Glutamatergic neuron (in vitro differentiated cells): Measurements from ENCODE around the gene GHRH. TPM values are rescaled to one million over a fixed set of nuclear protein-coding genes. Genes with fewer than 3 reads are reported as not detected.

ENCODE experiments used
- DNase-seq: peaks from one replicate; pipeline ENCODE4 v3.0.0; 2022
- H3K27ac Mint-ChIP-seq: one replicate; pipeline ENCODE4 v1.8.0; 2020; ENCODE audit warnings: mild to moderate bottlenecking, mixed read lengths, inconsistent platforms; ENCODE audit not compliant: unreplicated experiment
- H3K27me3 Mint-ChIP-seq: one replicate; pipeline ENCODE4 v1.8.0; 2020; ENCODE audit warnings: mild to moderate bottlenecking, moderate library complexity, mixed read lengths, inconsistent platforms; ENCODE audit not compliant: unreplicated experiment
- H3K36me3 Mint-ChIP-seq: one replicate; pipeline ENCODE4 v1.8.0; 2020; ENCODE audit warnings: mild to moderate bottlenecking, mixed read lengths, inconsistent platforms; ENCODE audit not compliant: unreplicated experiment
- H3K4me1 Mint-ChIP-seq: one replicate; pipeline ENCODE4 v1.8.0; 2020; ENCODE audit warnings: mild to moderate bottlenecking, low read depth, mixed read lengths, inconsistent platforms; ENCODE audit not compliant: unreplicated experiment
- H3K4me3 Mint-ChIP-seq: one replicate; pipeline ENCODE4 v1.8.0; 2020; ENCODE audit warnings: mild to moderate bottlenecking, mixed read lengths, inconsistent platforms; ENCODE audit not compliant: unreplicated experiment
- H3K9me3 Mint-ChIP-seq: one replicate; pipeline ENCODE4 v1.8.0; 2020; ENCODE audit warnings: mild to moderate bottlenecking, moderate library complexity, mixed read lengths, inconsistent platforms; ENCODE audit not compliant: unreplicated experiment
- CTCF ChIP-seq: fragments of 200-600 bp; sonication (generic); IDR thresholded peaks from one replicate; pipeline ENCODE4 v1.5.0; 2021; ENCODE audit not compliant: partially characterized antibody, unreplicated experiment
- total RNA-seq: library from RNA; stranded (reverse); fragmentation: NEBNext Ultra II Directional; extraction: Animal tissue kit (Norgen Biotek cat#: 25700); gene quantifications from one replicate; pipeline ENCODE4 v1.2.1, GENCODE V29; 2021; ENCODE audit not compliant: unreplicated experiment

Gene GHRH
- total RNA-seq, 1 donor from 2014 or later, result not detected

- H3K4me3 Mint-ChIP-seq, result no peak overlapping the region
- H3K4me1 Mint-ChIP-seq, result peaks cover 2% of the 10 kb centered on the region
- no peak overlapping the region for H3K27ac Mint-ChIP-seq
- no peak for DNase-seq
- peaks cover 2% of the 10 kb centered on the region for H3K27me3 Mint-ChIP-seq
- no peak for TF ChIP-seq CTCF
- no peaks in the 10 kb centered on the region for H3K36me3 Mint-ChIP-seq
- H3K9me3 Mint-ChIP-seq, result peaks cover 2% of the 10 kb centered on the region
Observed at GRCh38 chr20:37205130-37205529, 56.5 kb downstream of the GHRH start.

GRCh38 chr20:37204056-37204455 is 57.6 kb downstream of the GHRH start:
- TF ChIP-seq CTCF, result no peak
- peaks cover 2% of the 10 kb centered on the region for H3K4me1 Mint-ChIP-seq
- H3K27me3 Mint-ChIP-seq, result peaks cover 2% of the 10 kb centered on the region
- peaks cover 2% of the 10 kb centered on the region for H3K9me3 Mint-ChIP-seq
- peak overlapping the region; percentile 8 for H3K27ac Mint-ChIP-seq
- H3K4me3 Mint-ChIP-seq, result no peak overlapping the region
- DNase-seq, result no peak
- H3K36me3 Mint-ChIP-seq, result no peaks in the 10 kb centered on the region

GRCh38 chr20:37202267-37202943 is 59.2 kb downstream of the GHRH start:
- no peaks in the 10 kb centered on the region for H3K36me3 Mint-ChIP-seq
- H3K27ac Mint-ChIP-seq, result peak overlapping the region; percentile 38
- peak; percentile 82 for TF ChIP-seq CTCF
- H3K27me3 Mint-ChIP-seq, result peaks cover 2% of the 10 kb centered on the region
- DNase-seq, result peak; percentile 38
- no peak overlapping the region for H3K4me3 Mint-ChIP-seq
- no peaks in the 10 kb centered on the region for H3K9me3 Mint-ChIP-seq
- H3K4me1 Mint-ChIP-seq, result peaks cover 6% of the 10 kb centered on the region

- no peaks in the 10 kb centered on the region for H3K9me3 Mint-ChIP-seq
- H3K27ac Mint-ChIP-seq, result no peak overlapping the region
- H3K4me1 Mint-ChIP-seq, result peaks cover 6% of the 10 kb centered on the region
- H3K36me3 Mint-ChIP-seq, result no peaks in the 10 kb centered on the region
- DNase-seq, result no peak
- H3K27me3 Mint-ChIP-seq, result peaks cover 2% of the 10 kb centered on the region
- no peak overlapping the region for H3K4me3 Mint-ChIP-seq
- TF ChIP-seq CTCF, result no peak
Observed at GRCh38 chr20:37201827-37202162, 59.8 kb downstream of the GHRH start.

Other genes starting within 250 kb of the GHRH start
- 4.9 TPM for gene RBL1, start 165.8 kb downstream of the GHRH start, total RNA-seq
- gene RPN2, start 82.5 kb downstream of the GHRH start, total RNA-seq, result 156 TPM
- 2.6 TPM for gene MROH8, start 82.3 kb downstream of the GHRH start, total RNA-seq
- 27.9 TPM for gene MANBAL, start 27.8 kb upstream of the GHRH start, total RNA-seq
- 39.2 TPM for gene SRC, start 84.3 kb upstream of the GHRH start, total RNA-seq